GM19463 (cell line): ENCODE measurements around the gene RUFY3.
"Not testable (repeated sequence)": the region's sequence is repeated elsewhere in the genome, so short reads cannot be mapped to it uniquely, and the experiment has no call there.

Source experiments
- ATAC-seq: cut with Tn5 transposase; IDR thresholded peaks from one replicate; pipeline ENCODE4 v1.9.1; 2021; ENCODE audit warnings: mild to moderate bottlenecking, moderate library complexity; ENCODE audit not compliant: unreplicated experiment

Gene RUFY3

GRCh38 chr4:70769396-70769795, 47.6 kb downstream of the RUFY3 start:
- not testable (repeated sequence) for ATAC-seq

DNA sequence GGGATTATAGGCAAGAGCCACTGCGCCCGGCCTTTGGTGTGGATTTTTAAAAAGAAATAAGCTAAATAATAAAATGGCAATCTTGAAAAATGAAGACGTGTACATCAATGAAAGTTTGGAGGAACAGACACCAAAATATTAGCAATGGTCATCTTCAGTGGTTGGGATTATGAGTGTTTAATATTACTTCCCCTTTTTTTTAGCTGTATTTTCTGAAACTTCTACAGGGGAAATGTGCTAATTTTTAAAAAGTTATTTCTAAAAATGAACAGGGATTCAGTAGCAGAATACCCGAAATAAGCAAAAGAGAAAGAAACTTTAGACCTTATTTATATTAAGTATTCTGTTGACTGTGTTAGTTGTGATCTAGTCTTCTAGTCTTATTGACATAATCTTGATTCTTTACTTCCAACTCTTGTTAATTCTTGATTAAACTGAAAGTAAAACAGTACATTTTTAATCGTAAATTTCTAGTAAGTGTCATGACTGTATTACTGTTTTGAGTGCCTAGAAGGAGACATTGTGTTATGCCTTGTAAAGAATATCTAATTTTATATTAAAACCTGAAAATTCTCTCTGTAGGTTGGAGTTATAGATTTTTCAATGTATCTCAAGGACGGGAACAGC, 51.3 kb downstream of the RUFY3 start:
- ATAC-seq, result no peak

DNA sequence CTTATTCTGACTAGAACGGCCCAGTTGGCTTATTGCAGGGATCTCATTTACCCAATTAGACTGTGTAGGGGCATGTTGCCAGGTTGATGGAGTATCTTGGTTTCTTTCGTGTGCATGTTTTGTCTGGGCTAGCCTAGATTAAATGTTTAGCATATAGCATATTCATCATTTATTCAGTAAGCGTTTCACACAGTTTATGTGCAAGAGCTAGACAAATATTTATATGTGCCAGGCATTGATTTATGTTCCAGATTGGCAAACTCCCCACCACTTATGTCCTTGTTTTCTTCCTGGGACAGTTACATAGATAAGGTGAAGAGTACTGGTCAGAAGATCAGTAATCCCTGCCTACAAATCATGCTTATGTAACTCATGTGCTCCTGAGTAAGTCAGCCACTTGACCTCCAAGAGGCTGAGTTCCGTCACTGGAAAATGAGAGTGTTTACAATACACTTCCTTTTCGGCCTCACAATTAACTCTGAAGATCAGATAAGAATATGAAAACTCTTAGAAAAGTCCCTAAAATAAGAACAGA, 57.2 kb downstream of the RUFY3 start:
- ATAC-seq, result no peak

- no peak for ATAC-seq
These were observed 61.3 kb downstream of the RUFY3 start for GRCh38 chr4:70783096-70783495.

DNA sequence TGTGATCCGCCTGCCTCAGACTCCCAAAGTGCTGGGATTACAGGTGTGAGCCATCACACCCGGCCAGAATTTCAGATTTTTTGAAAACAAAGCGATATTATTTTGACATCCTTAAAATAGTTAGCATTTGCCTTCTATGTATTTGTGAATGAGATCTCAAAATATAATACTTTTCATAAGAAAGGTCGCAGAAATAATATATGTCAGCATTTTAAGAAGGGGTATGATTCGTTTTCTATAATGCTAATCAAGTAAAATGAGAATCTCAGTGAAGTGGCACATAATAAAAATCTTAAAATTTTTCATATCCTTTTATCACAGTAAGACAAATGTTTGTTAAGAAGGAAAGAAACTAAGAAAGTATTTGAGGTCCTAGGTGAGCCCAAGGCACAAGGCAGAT, 65.7 kb downstream of the RUFY3 start:
- no peak for ATAC-seq

- ATAC-seq, result no peak
These were observed 67.0 kb downstream of the RUFY3 start for GRCh38 chr4:70788733-70789132.

DNA sequence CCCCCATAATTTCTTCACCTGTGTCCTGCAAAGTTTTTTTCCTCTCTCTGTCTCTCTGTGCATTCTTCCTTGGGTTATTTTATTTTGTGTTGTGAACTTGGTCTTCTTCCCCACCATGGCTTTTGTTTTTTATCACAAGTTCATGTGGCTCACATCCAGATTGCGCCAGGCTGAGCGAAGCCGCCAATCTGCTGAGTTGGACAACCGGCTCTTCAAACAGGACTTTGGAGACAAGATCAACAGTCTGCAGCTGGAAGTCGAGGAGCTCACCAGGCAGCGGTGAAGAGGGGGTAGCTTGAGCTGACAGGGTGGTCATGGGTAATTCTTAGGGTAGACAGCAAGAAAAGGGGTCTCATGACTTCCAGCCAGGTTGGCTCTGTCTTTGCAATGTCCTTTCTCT, 71.9 kb downstream of the RUFY3 start:
- no peak for ATAC-seq

GRCh38 chr4:70801265-70801809, 79.6 kb downstream of the RUFY3 start:
- peak; percentile 81 for ATAC-seq

GRCh38 chr4:70802928-70803580, 81.3 kb downstream of the RUFY3 start:
- ATAC-seq, result no peak

DNA sequence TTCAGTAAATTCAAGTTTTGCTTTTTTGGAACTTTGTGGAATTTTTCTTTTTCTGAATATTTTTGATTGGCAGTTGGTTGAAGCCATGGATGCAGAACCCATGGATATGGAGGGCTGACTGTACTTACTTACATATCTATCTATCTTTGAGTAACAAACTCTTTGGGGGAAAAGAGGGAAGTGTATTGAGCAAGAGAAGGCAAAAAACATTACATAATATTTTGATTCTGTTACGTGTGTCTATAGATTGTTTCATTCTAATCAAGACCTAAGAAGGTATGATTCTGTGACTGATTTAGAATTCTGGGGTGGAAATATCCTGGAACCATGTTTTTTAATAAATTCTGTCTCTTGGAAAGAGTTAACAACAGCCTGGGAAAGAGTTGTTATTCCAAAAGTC, 86.4 kb downstream of the RUFY3 start:
- ATAC-seq, result no peak

- ATAC-seq, result no peak
These were observed 93.6 kb downstream of the RUFY3 start for GRCh38 chr4:70815370-70815769.

GRCh38 chr4:70816894-70817293, 95.1 kb downstream of the RUFY3 start:
- no peak for ATAC-seq

- ATAC-seq, result peak; percentile 56
These were observed 96.5 kb downstream of the RUFY3 start for GRCh38 chr4:70818173-70818855.

DNA sequence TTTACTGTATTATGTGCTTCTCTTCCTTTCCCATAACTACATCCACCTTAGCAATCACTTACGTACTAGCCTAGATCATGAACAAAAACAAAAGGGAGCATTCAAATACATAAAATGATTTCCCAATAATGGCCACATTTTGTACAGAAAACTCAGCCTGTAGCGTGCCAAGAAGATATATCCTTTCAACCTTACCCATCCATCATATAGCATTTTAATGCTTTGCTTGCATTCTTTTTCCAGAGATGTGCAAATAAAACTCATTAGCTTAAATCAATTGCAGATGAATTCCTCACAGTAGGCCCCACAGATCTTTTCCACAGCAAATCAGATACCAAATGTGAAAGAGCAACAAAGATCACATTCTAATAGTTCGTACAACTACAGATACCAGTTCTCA, 97.2 kb downstream of the RUFY3 start:
- no peak for ATAC-seq

GRCh38 chr4:70829015-70829414, 107.3 kb downstream of the RUFY3 start:
- no peak for ATAC-seq

GRCh38 chr4:70829492-70829891, 107.7 kb downstream of the RUFY3 start:
- no peak for ATAC-seq

DNA sequence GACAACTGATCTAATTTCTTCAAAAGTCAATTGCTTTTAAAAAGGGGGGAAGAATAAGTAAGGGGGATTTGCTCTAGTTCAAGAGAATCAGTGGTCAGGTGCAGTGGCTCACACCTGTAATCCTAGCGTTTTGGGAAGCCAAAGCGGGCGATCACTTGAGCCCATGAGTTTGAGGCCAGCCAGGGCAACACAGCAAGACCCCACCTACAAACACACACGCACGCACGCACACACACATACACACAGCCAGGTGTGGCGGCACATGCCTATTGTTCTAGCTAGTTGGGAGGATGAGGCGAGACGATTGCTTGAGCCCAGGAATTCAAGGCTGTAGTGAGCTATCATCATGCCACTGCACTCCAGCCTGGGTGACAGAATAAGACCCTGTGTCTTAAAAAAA, 108.3 kb downstream of the RUFY3 start:
- no peak for ATAC-seq

- ATAC-seq, result no peak
These were observed 109.5 kb downstream of the RUFY3 start for GRCh38 chr4:70831293-70831692.

- ATAC-seq, result no peak
These were observed 111.9 kb downstream of the RUFY3 start for GRCh38 chr4:70833675-70834074.

- no peak for ATAC-seq
These were observed 114.3 kb downstream of the RUFY3 start for GRCh38 chr4:70836081-70836480.

- ATAC-seq, result no peak
These were observed 116.4 kb downstream of the RUFY3 start for GRCh38 chr4:70838204-70838603.
